B cell (primary cell): ENCODE results near the gene ACACB. TPM values are rescaled to one million over a fixed set of nuclear protein-coding genes. Genes with fewer than 3 reads are reported as not detected.

ENCODE experiments used
- ATAC-seq: fragments of 200-7000 bp; cut with Tn5 transposase; one replicate; pipeline ENCODE4 v1.10.0; 2021; ENCODE audit warnings: low read depth, mild to moderate bottlenecking, moderate number of reproducible peaks, moderate library complexity
- CTCF ChIA-PET: fragments of 350-600 bp; sonication (Branson Sonifier 250); formaldehyde crosslinking; loops from one replicate; lab custom pipeline; 2021; ENCODE audit warnings: antibody characterized with exemption, inconsistent platforms; lab: Charles Lee
- POLR2A ChIA-PET: fragments of 350-600 bp; sonication (Branson Sonifier 250); formaldehyde crosslinking; loops from one replicate; lab custom pipeline; 2021; ENCODE audit warnings: antibody characterized with exemption; lab: Charles Lee
- DNase-seq: peaks from one replicate; pipeline ENCODE4 v3.0.0; 2013
- H2AFZ ChIP-seq: 2 replicates; pipeline ENCODE4 v1.6.1; 2012; ENCODE audit warnings: mild to moderate bottlenecking, low read depth, low read length; ENCODE audit not compliant: insufficient read depth, poor library complexity, severe bottlenecking
- H3K27ac ChIP-seq, 2 donors: 1 replicate in 1 of 2; 2 replicates in 1 of 2; pipeline ENCODE4 v1.5.1; 2012 to 2013; ENCODE audit warnings: low read length in 2 of 2, mild to moderate bottlenecking in 2 of 2, moderate library complexity in 1 of 2
- H3K27me3 ChIP-seq, 4 experiments: fragments of 200-600 bp in 1 of 4; sonication (generic) in 1 of 4; replicated peaks in 1 of 4; 1 replicate in 2 of 4; 2 replicates in 2 of 4; pipeline versions ENCODE4 v1.6.1 to v1.7.0; 2013 to 2016; ENCODE audit warnings: low read length in 3 of 4, mild to moderate bottlenecking in 2 of 4, mixed read lengths in 1 of 4, moderate library complexity in 1 of 4; ENCODE audit not compliant: insufficient read depth in 4 of 4, control insufficient read depth in 3 of 4; ENCODE audit errors: control extremely low read depth in 1 of 4
- H3K36me3 ChIP-seq, 2 experiments: replicated peaks in 1 of 2; 1 replicate in 1 of 2; 2 replicates in 1 of 2; pipeline versions ENCODE4 v1.6.1 to v1.7.1; 2013; ENCODE audit warnings: low read length in 1 of 2; ENCODE audit not compliant: insufficient read depth in 2 of 2, control insufficient read depth in 1 of 2; ENCODE audit errors: control extremely low read depth in 1 of 2, extremely low read depth in 1 of 2
- H3K4me1 ChIP-seq, 2 donors: fragments of 200-600 bp in 1 of 2; sonication (generic) in 1 of 2; 1 replicate in 1 of 2; 2 replicates in 1 of 2; pipeline versions ENCODE4 v1.5.1 to v1.6.1; 2013 to 2017; ENCODE audit warnings: low read length in 2 of 2; ENCODE audit not compliant: control insufficient read depth in 2 of 2, insufficient read depth in 2 of 2
- H3K4me2 ChIP-seq: replicated peaks from 2 replicates; pipeline ENCODE3; 2012; ENCODE audit warnings: mild to moderate bottlenecking, low read depth, low read length; ENCODE audit not compliant: poor library complexity, severe bottlenecking
- H3K4me3 ChIP-seq, 5 experiments: fragments of 200-600 bp in 1 of 5; sonication (generic) in 1 of 5; 1 replicate in 3 of 5; 2 replicates in 2 of 5; pipeline versions ENCODE4 v1.5.1 to v1.7.0; 2011 to 2016; ENCODE audit warnings: low read length in 4 of 5, mild to moderate bottlenecking in 4 of 5, low read depth in 2 of 5, control low read depth in 1 of 5, moderate library complexity in 1 of 5; ENCODE audit not compliant: insufficient read depth in 1 of 5; ENCODE audit errors: control extremely low read depth in 1 of 5, extremely low read depth in 1 of 5
- H3K79me2 ChIP-seq: fragments of 200-600 bp; sonication (generic); one replicate; pipeline ENCODE4 v1.6.0; 2016; ENCODE audit warnings: low read length; ENCODE audit not compliant: control insufficient read depth, insufficient read depth
- H3K9ac ChIP-seq: fragments of 200-600 bp; sonication (generic); 2 replicates; pipeline ENCODE4 v1.6.1; 2017; ENCODE audit warnings: mild to moderate bottlenecking, low read length, moderate library complexity
- H3K9me3 ChIP-seq, 3 donors: one replicate each; pipeline versions ENCODE4 v1.6.1 to v1.7.1; 2013; ENCODE audit warnings: low read length in 2 of 3; ENCODE audit not compliant: control insufficient read depth in 2 of 3, insufficient read depth in 1 of 3; ENCODE audit errors: control extremely low read depth in 1 of 3
- H4K20me1 ChIP-seq: 2 replicates; pipeline ENCODE4 v1.6.0; 2012; ENCODE audit warnings: mild to moderate bottlenecking, low read length; ENCODE audit not compliant: insufficient read depth, control insufficient read depth, poor library complexity, severe bottlenecking
- H3K27ac Mint-ChIP-seq: one replicate; pipeline ENCODE4 v1.8.0; 2021; ENCODE audit warnings: mixed read lengths
- H3K27me3 Mint-ChIP-seq: one replicate; pipeline ENCODE4 v1.8.0; 2021; ENCODE audit warnings: mixed read lengths
- H3K4me1 Mint-ChIP-seq: one replicate; pipeline ENCODE4 v1.8.0; 2021; ENCODE audit warnings: mixed read lengths
- H3K4me3 Mint-ChIP-seq: one replicate; pipeline ENCODE4 v1.8.0; 2021; ENCODE audit warnings: mixed read lengths
- H3K9me3 Mint-ChIP-seq: one replicate; pipeline ENCODE4 v1.8.0; 2022; ENCODE audit warnings: mixed read lengths; ENCODE audit not compliant: insufficient read depth
- CTCF ChIP-seq: fragments of 200-600 bp; IDR thresholded peaks from one replicate; pipeline ENCODE4 v1.8.0; 2022; ENCODE audit warnings: antibody characterized with exemption, mild to moderate bottlenecking
- EZH2 ChIP-seq: IDR thresholded peaks from 2 replicates; pipeline ENCODE4 v1.6.1; 2012; ENCODE audit warnings: borderline replicate concordance, low read depth, mild to moderate bottlenecking, moderate library complexity, low read length; ENCODE audit not compliant: insufficient read depth, poor library complexity, severe bottlenecking
- WGBS: methylation state at CpG from one replicate; pipeline ENCODE4 v1.1.5; 2013; ENCODE audit warnings: missing lambda C conversion rate; ENCODE audit not compliant: insufficient coverage; 5-methylcytosine and 5-hydroxymethylcytosine counted together
- intact Hi-C: fragments of 100-400 bp; cut with micrococcal nuclease; formaldehyde crosslinking; loops from one replicate; pipeline ENCODE4 v1.10.0; 2022
- polyA plus RNA-seq: library from polyadenylated mRNA; depleted of rRNA; stranded (reverse); fragments of >200 nt; gene quantifications from 2 replicates; pipeline ENCODE4 v1.2.3, GENCODE V29; 2012
- total RNA-seq, 2 donors: library from RNA; stranded (reverse); fragments of 120-200 nt in 1 of 2; gene quantifications; 1 replicate in 1 of 2; 2 replicates in 1 of 2; pipeline versions ENCODE4 v1.2.3 to v1.2.4, GENCODE V29; 2013 to 2022

ACACB gene
- total and polyA plus RNA-seq, 2 donors (not counting 1 experiment from before 2014, with no cell fraction given), result 7.4 to 27.5 TPM

DNA sequence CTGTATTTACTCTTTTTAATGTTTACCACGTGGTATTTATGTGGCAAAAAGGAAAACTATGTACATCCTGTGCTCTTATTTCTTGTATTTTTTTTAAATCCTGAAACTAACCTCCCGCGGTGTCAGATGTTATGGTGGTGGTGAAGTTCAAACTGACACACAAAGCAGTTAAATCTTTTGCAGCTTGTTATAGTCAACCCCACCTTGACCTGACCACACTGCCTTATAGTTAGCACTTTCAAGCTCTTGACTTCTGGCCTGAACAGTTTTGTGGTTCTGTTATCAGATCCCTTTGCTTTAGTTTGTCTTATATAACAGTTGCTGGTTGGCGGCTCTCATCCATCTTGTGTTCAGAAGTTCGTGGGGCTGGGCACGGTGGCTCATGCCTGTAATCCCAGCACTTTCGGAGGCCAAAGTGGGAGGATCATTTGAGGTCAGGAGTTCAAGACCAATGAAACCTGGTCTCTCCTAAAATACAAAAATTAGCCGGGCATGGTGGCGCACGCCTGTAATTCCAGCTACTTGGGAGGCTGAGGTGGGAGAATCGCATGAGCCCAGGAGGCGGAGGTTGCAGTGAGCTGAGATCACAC lies 16.9 kb upstream of the ACACB start:
- ATAC-seq, result no peak
- intact Hi-C loops, result loop anchor here (10.0 kb wide), 2 partner anchors 465 to 615 kb away; partner anchors contain the start of genes FAM222A and SELPLG
- H3K79me2 ChIP-seq, result peaks cover 8% of the 10 kb centered on the region
- no peaks in the 10 kb centered on the region for H3K27me3 Mint-ChIP-seq
- peak overlapping the region; percentile 90 for H3K4me2 ChIP-seq
- H3K9me3 ChIP-seq, result no peaks in the 10 kb centered on the region
- no peak for DNase-seq
- H3K4me1 ChIP-seq, result peaks cover 16 to 18% of the 10 kb centered on the region in 2 donors
- H3K4me3 ChIP-seq, result no peak overlapping the region
- POLR2A ChIA-PET, result no interaction called here
- H3K27me3 ChIP-seq, result no peaks in the 10 kb centered on the region
- peaks cover 1 to 13% of the 10 kb centered on the region in 2 experiments for H3K36me3 ChIP-seq
- peak overlapping the region; percentile 59 for H3K4me3 Mint-ChIP-seq
- peak overlapping the region; percentile 77 for H3K9ac ChIP-seq
- no peaks in the 10 kb centered on the region for H3K9me3 Mint-ChIP-seq
- peaks cover 18% of the 10 kb centered on the region for H3K4me1 Mint-ChIP-seq
- H3K27ac ChIP-seq, result no peak overlapping the region
- H4K20me1 ChIP-seq, result no peaks in the 10 kb centered on the region
- H3K27ac Mint-ChIP-seq, result no peak overlapping the region
- TF ChIP-seq CTCF (no peak), EZH2 (no peak)
- H2AFZ ChIP-seq, result no peak overlapping the region
- 96% methylated on average over 7 of the region's 12 CpGs for WGBS
- CTCF ChIA-PET, result interaction anchor here (1.5 to 3.4 kb wide), 2 partner anchors 11 to 13 kb away, joined by 4 to 19 read pairs; no protein-coding TSS in a partner anchor

- no peak for TF ChIP-seq CTCF
- TF ChIP-seq EZH2, result no peak
- Histone ChIP-seq H3K36me3 (peaks cover 1 to 22% of the 10 kb centered on the region in 2 experiments), H3K79me2 (peaks cover 8% of the 10 kb centered on the region), H3K4me2 (no peak overlapping the region), H4K20me1 (no peaks in the 10 kb centered on the region), H3K9me3 (no peaks in the 10 kb centered on the region), H2AFZ (no peak overlapping the region), H3K4me3 (no peak overlapping the region), H3K4me1 (peaks cover 16 to 18% of the 10 kb centered on the region in 2 donors), H3K9ac (no peak overlapping the region), H3K27ac (no peak overlapping the region), H3K27me3 (no peaks in the 10 kb centered on the region)
- Mint-ChIP-seq H3K9me3 (no peaks in the 10 kb centered on the region), H3K27me3 (no peaks in the 10 kb centered on the region), H3K4me3 (no peak overlapping the region), H3K27ac (no peak overlapping the region), H3K4me1 (peaks cover 18% of the 10 kb centered on the region)
- DNase-seq, result no peak
- ATAC-seq, result no peak
- ChIA-PET CTCF (interaction anchor here (1.5 to 3.4 kb wide), 2 partner anchors 10 to 11 kb away, joined by 4 to 19 read pairs; no protein-coding TSS in a partner anchor), POLR2A (no interaction called here)
- intact Hi-C loops, result no loop called here
- WGBS, result no CpG with 5 or more reads among the region's 4 CpGs
These were observed 15.6 kb upstream of the ACACB start for GRCh38 chr12:109100741-109101140.
